Esophagus squamous epithelium (tissue), 5 donors: ENCODE results near the gene GALR2. TPM values are rescaled to one million over a fixed set of nuclear protein-coding genes. Genes with fewer than 3 reads are reported as not detected.
"Not testable (repeated sequence)": the region's sequence is repeated elsewhere in the genome, so short reads cannot be mapped to it uniquely, and the experiment has no call there.

ENCODE experiments used
- DNase-seq: peaks from one replicate; lab custom pipeline; 2025; lab: John Stamatoyannopoulos, UW
- H3K27ac ChIP-seq, 4 donors: fragments of 200-600 bp; sonication (generic); one replicate each; pipeline ENCODE4 v1.5.1; 2016 to 2019; ENCODE audit warnings: mild to moderate bottlenecking in 1 of 4
- H3K27me3 ChIP-seq, 4 donors: fragments of 200-600 bp; sonication (generic); 1 replicate in 3 of 4; 2 replicates in 1 of 4; pipeline versions ENCODE4 v1.5.1 to v1.6.0; 2017 to 2021; ENCODE audit warnings: antibody characterized with exemption in 1 of 4
- H3K36me3 ChIP-seq, 3 donors: fragments of 200-600 bp; sonication (generic); one replicate each; pipeline ENCODE4 v1.5.1; 2016 to 2019
- H3K4me1 ChIP-seq, 3 donors: fragments of 200-600 bp; sonication (generic); one replicate each; pipeline ENCODE4 v1.5.1; 2017 to 2019
- H3K4me3 ChIP-seq, 4 donors: fragments of 200-600 bp; sonication (generic); 1 replicate in 3 of 4; 2 replicates in 1 of 4; pipeline ENCODE4 v1.5.1; 2016 to 2019; ENCODE audit warnings: mild to moderate bottlenecking in 2 of 4, moderate library complexity in 1 of 4
- H3K9me3 ChIP-seq, 3 donors: fragments of 200-600 bp; sonication (generic); one replicate each; pipeline ENCODE4 v1.5.1; 2016 to 2019
- POLR2A ChIP-seq, 4 donors: fragments of 450-650 bp; IDR thresholded peaks; one replicate each; pipeline ENCODE4 v1.6.1; 2017; ENCODE audit warnings: antibody characterized with exemption in 4 of 4, mild to moderate bottlenecking in 4 of 4, moderate library complexity in 3 of 4
- WGBS, 2 donors: methylation state at CpG; one replicate each; pipeline ENCODE4 v1.1.5; 2018; 5-methylcytosine and 5-hydroxymethylcytosine counted together
- intact Hi-C: fragments of 100-400 bp; cut with DNase I; formaldehyde crosslinking; loops from one replicate; pipeline ENCODE4 v1.15.0; 2022
- total RNA-seq, 4 donors: library from RNA; depleted of rRNA; stranded (reverse); fragments of >200 nt; gene quantifications; one replicate each; pipeline ENCODE4 v1.1.0, GENCODE V29; 2016
- TF ChIP-seq, protein P1 (sequence below), 6 experiments: fragments of 450-650 bp in 4 of 6; fragments of 200-600 bp in 2 of 6; sonication (generic) in 2 of 6; IDR thresholded peaks; one replicate each; pipeline ENCODE4 v1.5.1; 2016 to 2019; ENCODE audit warnings: antibody characterized with exemption in 6 of 6, mild to moderate bottlenecking in 4 of 6, moderate library complexity in 4 of 6
- donor health status: DM: yes; HTN: yes; CAD: no.

GALR2 gene
- total RNA-seq, 4 donors from 2014 or later = 0.32 to 1.6 (median 0.44) TPM; not detected in 1

DNA sequence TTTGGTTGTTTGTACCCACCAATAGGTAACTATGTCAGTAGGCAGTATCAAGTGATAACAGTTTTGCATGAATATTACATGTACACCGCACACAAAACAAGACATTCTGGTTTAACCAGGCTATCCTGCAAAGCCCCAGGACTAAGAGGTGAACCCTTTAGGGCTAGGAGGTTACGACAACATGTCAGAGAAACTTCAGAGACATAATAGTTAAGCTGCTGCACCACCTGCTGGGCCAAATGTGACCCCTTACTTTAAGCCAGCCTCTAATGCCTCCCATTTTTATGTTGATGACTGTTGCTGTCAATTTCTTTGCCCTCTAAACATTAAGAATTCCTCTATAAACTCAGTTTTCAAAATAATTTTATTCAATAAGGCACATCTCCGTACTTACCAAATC, 17.7 kb upstream of the GALR2 start:
- no peak for TF ChIP-seq POLR2A (IDR thresholded peaks at IDR 0.05)
- TF ChIP-seq, protein P1, sequence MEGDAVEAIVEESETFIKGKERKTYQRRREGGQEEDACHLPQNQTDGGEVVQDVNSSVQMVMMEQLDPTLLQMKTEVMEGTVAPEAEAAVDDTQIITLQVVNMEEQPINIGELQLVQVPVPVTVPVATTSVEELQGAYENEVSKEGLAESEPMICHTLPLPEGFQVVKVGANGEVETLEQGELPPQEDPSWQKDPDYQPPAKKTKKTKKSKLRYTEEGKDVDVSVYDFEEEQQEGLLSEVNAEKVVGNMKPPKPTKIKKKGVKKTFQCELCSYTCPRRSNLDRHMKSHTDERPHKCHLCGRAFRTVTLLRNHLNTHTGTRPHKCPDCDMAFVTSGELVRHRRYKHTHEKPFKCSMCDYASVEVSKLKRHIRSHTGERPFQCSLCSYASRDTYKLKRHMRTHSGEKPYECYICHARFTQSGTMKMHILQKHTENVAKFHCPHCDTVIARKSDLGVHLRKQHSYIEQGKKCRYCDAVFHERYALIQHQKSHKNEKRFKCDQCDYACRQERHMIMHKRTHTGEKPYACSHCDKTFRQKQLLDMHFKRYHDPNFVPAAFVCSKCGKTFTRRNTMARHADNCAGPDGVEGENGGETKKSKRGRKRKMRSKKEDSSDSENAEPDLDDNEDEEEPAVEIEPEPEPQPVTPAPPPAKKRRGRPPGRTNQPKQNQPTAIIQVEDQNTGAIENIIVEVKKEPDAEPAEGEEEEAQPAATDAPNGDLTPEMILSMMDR (IDR thresholded peaks at IDR 0.05) = peak in 4 of 6 experiments; percentile 40 to 71 (median 52)
- 47 to 59% methylated on average over 3 of the region's 3 CpGs for WGBS, 2 donors
- no peaks in the 10 kb centered on the region for H3K27me3 ChIP-seq
- intact Hi-C loops = no loop called here
- H3K4me3 ChIP-seq = no peak overlapping the region
- peaks cover 15 to 57% (median 18%) of the 10 kb centered on the region in 3 donors for H3K4me1 ChIP-seq
- peak overlapping the region in 3 of 4 donors; percentile 24 to 93 (median 68) for H3K27ac ChIP-seq
- no peak for DNase-seq
- peaks cover 29 to 99% (median 43%) of the 10 kb centered on the region in 3 donors for H3K36me3 ChIP-seq
- no peaks in the 10 kb centered on the region for H3K9me3 ChIP-seq

DNA sequence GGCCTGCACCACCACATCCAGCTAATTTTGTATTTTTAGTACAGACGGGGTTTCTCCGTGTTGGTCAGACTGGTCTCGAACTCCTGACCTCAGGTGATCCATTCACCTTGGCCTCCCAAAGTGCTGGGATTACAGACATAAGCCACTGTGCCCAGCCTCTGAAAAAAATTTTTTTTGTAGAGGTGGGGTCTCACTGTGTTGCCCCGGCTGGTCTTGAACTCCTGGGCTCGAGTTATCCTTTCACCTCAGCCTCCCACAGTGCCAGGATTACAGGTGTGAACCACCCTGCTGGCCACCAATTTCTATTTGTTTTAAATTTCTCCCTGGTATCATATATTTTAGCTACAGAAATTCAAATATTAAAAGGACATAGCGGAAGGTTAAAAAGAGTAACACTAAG, 16.3 kb upstream of the GALR2 start:
- H3K27ac ChIP-seq, H3K9me3 ChIP-seq, intact Hi-C loops, H3K27me3 ChIP-seq, DNase-seq, H3K4me3 ChIP-seq: not testable (repeated sequence)
- 75 to 96% methylated on average over 6 of the region's 6 CpGs for WGBS, 2 donors
- peaks cover 15 to 43% (median 17%) of the 10 kb centered on the region in 3 donors for H3K4me1 ChIP-seq
- H3K36me3 ChIP-seq = peaks cover 31 to 98% (median 51%) of the 10 kb centered on the region in 3 donors

DNA sequence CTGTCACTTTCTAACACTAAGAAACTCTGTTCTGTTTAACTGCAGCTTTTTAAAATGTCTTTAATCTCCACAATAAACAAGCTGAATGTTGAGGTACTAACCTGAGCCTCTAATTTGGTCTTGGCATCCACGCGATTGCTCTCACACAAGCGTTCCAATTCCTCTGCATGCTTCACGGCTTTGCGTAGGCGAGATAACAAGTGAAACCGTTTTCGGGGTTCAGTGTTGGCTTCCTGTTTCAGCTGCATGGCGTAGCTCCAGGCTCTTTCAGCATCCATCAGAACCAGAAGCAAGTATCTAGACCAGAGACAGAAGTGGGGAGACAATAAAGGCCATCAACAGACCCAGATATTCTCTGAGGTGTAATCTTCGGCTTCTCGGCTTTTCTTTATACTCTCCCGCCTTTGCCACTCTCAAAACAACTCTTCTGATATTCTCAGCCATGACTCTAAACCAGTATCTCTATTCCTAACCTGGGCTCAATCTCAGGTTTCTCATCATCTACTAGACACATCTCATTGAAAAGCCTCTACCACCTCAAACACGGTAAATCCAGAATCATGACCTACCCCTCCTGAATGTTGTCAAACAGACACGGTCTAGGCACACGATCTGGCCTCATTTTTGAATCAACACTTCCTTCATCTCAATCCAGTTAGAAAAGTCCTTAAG, 10.6 kb upstream of the GALR2 start:
- Histone ChIP-seq H3K27me3 (no peaks in the 10 kb centered on the region), H3K4me1 (peaks cover 0 to 14% (median 0%) of the 10 kb centered on the region in 3 donors), H3K36me3 (peaks cover 30 to 98% (median 72%) of the 10 kb centered on the region in 3 donors), H3K27ac (no peak overlapping the region), H3K4me3 (no peak overlapping the region), H3K9me3 (no peaks in the 10 kb centered on the region)
- TF ChIP-seq, protein P1 (IDR thresholded peaks at IDR 0.05) = no peak
- no peak for TF ChIP-seq POLR2A (IDR thresholded peaks at IDR 0.05)
- intact Hi-C loops = no loop called here
- no peak for DNase-seq
- 67 to 69% methylated on average over 15 of the region's 15 CpGs for WGBS, 2 donors

DNA sequence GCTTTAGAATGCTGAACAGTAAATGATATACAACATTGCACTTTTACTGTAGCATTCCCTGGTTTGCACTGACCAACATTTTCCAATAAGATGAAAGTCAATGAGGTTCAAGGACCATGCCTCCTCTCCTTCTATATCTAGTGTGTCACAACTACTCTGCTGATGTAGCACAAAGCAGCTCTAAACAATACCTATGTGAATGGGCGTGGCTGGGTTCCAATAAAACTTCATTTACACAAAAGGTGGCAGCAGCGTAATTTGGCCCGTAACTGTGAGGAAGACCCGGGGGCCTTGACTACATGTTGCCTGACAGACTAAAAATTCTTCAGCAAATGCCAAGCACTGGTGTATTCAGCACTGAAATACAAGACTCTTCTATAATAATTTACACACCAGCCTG, 8.8 kb upstream of the GALR2 start:
- peaks cover 4 to 32% (median 11%) of the 10 kb centered on the region in 3 donors for H3K4me1 ChIP-seq
- intact Hi-C loops = no loop called here
- TF ChIP-seq, protein P1 (IDR thresholded peaks at IDR 0.05) = no peak
- no peak for TF ChIP-seq POLR2A (IDR thresholded peaks at IDR 0.05)
- H3K9me3 ChIP-seq = no peaks in the 10 kb centered on the region
- peaks cover 26 to 91% (median 56%) of the 10 kb centered on the region in 3 donors for H3K36me3 ChIP-seq
- no peaks in the 10 kb centered on the region for H3K27me3 ChIP-seq
- H3K27ac ChIP-seq = no peak overlapping the region
- H3K4me3 ChIP-seq = no peak overlapping the region
- no peak for DNase-seq
- 51 to 72% methylated on average over 3 to 4 of the region's 4 CpGs for WGBS, 2 donors

DNA sequence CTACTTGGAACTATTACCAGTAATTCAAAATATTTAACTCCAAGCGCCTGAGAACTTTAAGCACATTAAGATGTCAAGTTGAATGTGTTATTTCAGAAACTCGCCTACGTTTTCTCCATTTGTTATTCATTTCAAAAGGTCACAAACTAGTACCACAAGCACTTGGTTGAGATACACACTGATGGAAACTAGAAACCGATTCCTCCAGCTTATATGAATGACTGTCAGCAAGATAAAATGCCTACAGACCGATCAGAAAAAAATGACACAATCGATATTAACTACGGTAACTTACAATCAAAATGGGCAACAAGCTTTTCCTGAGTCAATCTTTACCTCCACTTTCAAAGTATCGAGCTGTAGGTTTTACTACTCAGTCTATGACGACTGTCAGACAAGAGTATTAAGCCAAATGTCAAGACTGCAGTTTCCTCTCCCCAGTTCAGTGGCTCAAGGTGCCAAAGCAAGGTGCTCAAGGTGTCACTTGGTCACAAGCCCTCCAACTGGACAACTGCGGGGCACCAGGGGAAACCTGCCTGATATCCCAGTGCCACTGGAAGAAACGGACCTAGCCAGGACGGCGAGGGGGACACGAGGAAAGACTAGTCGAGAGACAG, 2.9 kb upstream of the GALR2 start:
- peak overlapping the region; percentile 52 to 90 (median 72) for H3K4me3 ChIP-seq
- peaks cover 36 to 71% (median 44%) of the 10 kb centered on the region in 3 donors for H3K4me1 ChIP-seq
- H3K27ac ChIP-seq = peak overlapping the region; percentile 79 to 86 (median 84)
- peaks cover 0 to 34% (median 20%) of the 10 kb centered on the region in 3 donors for H3K36me3 ChIP-seq
- no peak for TF ChIP-seq POLR2A (IDR thresholded peaks at IDR 0.05)
- TF ChIP-seq, protein P1 (IDR thresholded peaks at IDR 0.05) = no peak
- no peak for DNase-seq
- intact Hi-C loops = no loop called here
- no peaks in the 10 kb centered on the region for H3K9me3 ChIP-seq
- H3K27me3 ChIP-seq = peaks cover 16 to 34% (median 29%) of the 10 kb centered on the region in 4 donors
- WGBS, 2 donors = 5 to 9% methylated on average over 13 to 14 of the region's 15 CpGs
